ENCODE measurements around the gene MYO5B.

GRCh38 chr18:50158866-50159653, 35.9 kb downstream of the MYO5B start:
- no peak for TF ChIP-seq ETV6 (IDR thresholded peaks at IDR 0.05; ENCODE audit: borderline replicate concordance in 1 of 2, low read depth in 2 of 2, low read length in 1 of 2)
- TF ChIP-seq ETV6 (CRISPR knock-in tag; IDR thresholded peaks at IDR 0.05; ENCODE audit: borderline replicate concordance): no peak
- no peak for TF ChIP-seq ZNF175 (CRISPR knock-in tag; IDR thresholded peaks at IDR 0.05; ENCODE audit: low read depth)
- TF ChIP-seq ZNF12 (CRISPR knock-in tag; IDR thresholded peaks at IDR 0.05): no peak
- no peak for TF ChIP-seq ESRRA (IDR thresholded peaks at IDR 0.05; ENCODE audit: borderline replicate concordance, low read depth)
- TF ChIP-seq CEBPG (CRISPR knock-in tag; IDR thresholded peaks at IDR 0.05): no peak
- no peak for TF ChIP-seq CEBPG (tag; conservative IDR thresholded peaks at IDR 0.05 in 1 of 2, IDR thresholded peaks at IDR 0.05 in 1 of 2)
- TF ChIP-seq EGR1 (conservative IDR thresholded peaks at IDR 0.05): no peak
- TF ChIP-seq EZH2 (IDR thresholded peaks at IDR 0.05; ENCODE audit: borderline replicate concordance, low read depth, low read length): no peak
- no peak for TF ChIP-seq ZNF561 (CRISPR knock-in tag; conservative IDR thresholded peaks at IDR 0.05)
- no peak for TF ChIP-seq SAP30 (IDR thresholded peaks at IDR 0.05; ENCODE audit: borderline replicate concordance, insufficient read depth, low read depth, low read length, poor library complexity, severe bottlenecking)
